ENCODE measurements around the gene SAT1. TPM values are rescaled to one million over a fixed set of nuclear protein-coding genes. Genes with fewer than 3 reads are reported as not detected.
A peak's percentile ranks its signal among the peaks of the same experiment; 100 is the strongest.

Gene SAT1
- total and polyA plus RNA-seq, 12 donors, result 129 to 905 (median 381) TPM

GRCh38 chrX:23788521-23788920, 5.5 kb downstream of the SAT1 start:
- H3K9me3 ChIP-seq (replicated peaks in 1 of 3), result no peaks in the 10 kb centered on the region
- no peaks in the 10 kb centered on the region for H3K4me1 ChIP-seq (replicated peaks in 1 of 2)
- peak overlapping the region in 1 of 5 donors; percentile 2 for H3K27ac ChIP-seq
- no peaks in the 10 kb centered on the region for H3K27me3 ChIP-seq
- no peak for DNase-seq
- H3K4me3 ChIP-seq, result no peak overlapping the region
- TF ChIP-seq CTCF (IDR thresholded peaks at IDR 0.05), result no peak
- no peak for TF ChIP-seq POLR2A (IDR thresholded peaks at IDR 0.05)
- intact Hi-C loops (cut with DNase I), result loop anchor here in 1 of 2 donors (10.0 kb wide), 1 partner anchor 116 kb away; the partner anchor contains the start of genes APOO and CXorf58
- no peaks in the 10 kb centered on the region for H3K36me3 ChIP-seq (replicated peaks in 1 of 2)

GRCh38 chrX:23788946-23789345, 6.0 kb downstream of the SAT1 start:
- intact Hi-C loops (cut with DNase I), result loop anchor here in 1 of 2 donors (10.0 kb wide), 1 partner anchor 116 kb away; the partner anchor contains the start of genes APOO and CXorf58
- peak overlapping the region in 1 of 5 donors; percentile 2 for H3K27ac ChIP-seq
- WGBS, 4 donors, result 70 to 81% (median 78%) methylated on average over 3 to 4 of the region's 4 CpGs
- no peaks in the 10 kb centered on the region for H3K27me3 ChIP-seq
- no peak overlapping the region for H3K4me3 ChIP-seq
- H3K4me1 ChIP-seq (replicated peaks in 1 of 2), result no peaks in the 10 kb centered on the region
- DNase-seq, result no peak
- TF ChIP-seq CTCF (IDR thresholded peaks at IDR 0.05), result no peak
- no peak for TF ChIP-seq POLR2A (IDR thresholded peaks at IDR 0.05)
- H3K36me3 ChIP-seq (replicated peaks in 1 of 2), result no peaks in the 10 kb centered on the region
- H3K9me3 ChIP-seq (replicated peaks in 1 of 3), result no peaks in the 10 kb centered on the region

- DNase-seq, result no peak
- Histone ChIP-seq H3K9me3 (replicated peaks in 1 of 3) (no peaks in the 10 kb centered on the region), H3K27me3 (no peaks in the 10 kb centered on the region), H3K36me3 (replicated peaks in 1 of 2) (no peaks in the 10 kb centered on the region), H3K4me1 (replicated peaks in 1 of 2) (no peaks in the 10 kb centered on the region), H3K27ac (no peak overlapping the region), H3K4me3 (no peak overlapping the region)
- intact Hi-C loops (cut with DNase I), result loop anchor here in 1 of 2 donors (10.0 kb wide), 1 partner anchor 115 kb away; the partner anchor contains the start of genes APOO and CXorf58
- WGBS, 4 donors, result 79 to 94% (median 83%) methylated on average over 7 to 8 of the region's 8 CpGs
- no peak for TF ChIP-seq POLR2A (IDR thresholded peaks at IDR 0.05)
- no peak for TF ChIP-seq CTCF (IDR thresholded peaks at IDR 0.05)
Measured at GRCh38 chrX:23789386-23790154, 6.6 kb downstream of the SAT1 start.

GRCh38 chrX:23790155-23790497, 7.2 kb downstream of the SAT1 start:
- Histone ChIP-seq H3K9me3 (replicated peaks in 1 of 3) (no peaks in the 10 kb centered on the region), H3K36me3 (replicated peaks in 1 of 2) (no peaks in the 10 kb centered on the region), H3K27me3 (no peaks in the 10 kb centered on the region), H3K4me3 (no peak overlapping the region), H3K27ac (no peak overlapping the region), H3K4me1 (replicated peaks in 1 of 2) (no peaks in the 10 kb centered on the region)
- WGBS, 4 donors, result 87 to 98% (median 92%) methylated on average over 10 to 11 of the region's 11 CpGs
- TF ChIP-seq CTCF (IDR thresholded peaks at IDR 0.05), result no peak
- no peak for TF ChIP-seq POLR2A (IDR thresholded peaks at IDR 0.05)
- intact Hi-C loops (cut with DNase I), result no loop called here
- no peak for DNase-seq
